ENCODE data around the gene ATF6.

ATF6 gene

GRCh38 chr1:161879261-161879660 is 113.1 kb downstream of the ATF6 start:
- in situ Hi-C loops (cut with HindIII; ENCODE audit: low sequenced_read_pairs), result no loop called here
- DNase-seq (ENCODE audit: low read depth), result no peak
- TF ChIP-seq CTCF (IDR thresholded peaks at IDR 0.05; ENCODE audit: low read depth, low read length, missing control alignments), result no peak
- no peak overlapping the region for H3K4me3 ChIP-seq (ENCODE audit: low read depth, low read length)

- no peak overlapping the region for H3K4me3 ChIP-seq (ENCODE audit: low read depth, low read length)
- no peak for TF ChIP-seq CTCF (IDR thresholded peaks at IDR 0.05; ENCODE audit: low read depth, low read length, missing control alignments)
- in situ Hi-C loops (cut with HindIII; ENCODE audit: low sequenced_read_pairs), result no loop called here
- no peak for DNase-seq (ENCODE audit: low read depth)
Observed at GRCh38 chr1:161884475-161884874, 118.4 kb downstream of the ATF6 start.

GRCh38 chr1:161885003-161885402 is 118.9 kb downstream of the ATF6 start:
- H3K4me3 ChIP-seq (ENCODE audit: low read depth, low read length), result no peak overlapping the region
- TF ChIP-seq CTCF (IDR thresholded peaks at IDR 0.05; ENCODE audit: low read depth, low read length, missing control alignments), result no peak
- peak; percentile 71 for DNase-seq (ENCODE audit: low read depth)
- in situ Hi-C loops (cut with HindIII; ENCODE audit: low sequenced_read_pairs), result no loop called here

DNA sequence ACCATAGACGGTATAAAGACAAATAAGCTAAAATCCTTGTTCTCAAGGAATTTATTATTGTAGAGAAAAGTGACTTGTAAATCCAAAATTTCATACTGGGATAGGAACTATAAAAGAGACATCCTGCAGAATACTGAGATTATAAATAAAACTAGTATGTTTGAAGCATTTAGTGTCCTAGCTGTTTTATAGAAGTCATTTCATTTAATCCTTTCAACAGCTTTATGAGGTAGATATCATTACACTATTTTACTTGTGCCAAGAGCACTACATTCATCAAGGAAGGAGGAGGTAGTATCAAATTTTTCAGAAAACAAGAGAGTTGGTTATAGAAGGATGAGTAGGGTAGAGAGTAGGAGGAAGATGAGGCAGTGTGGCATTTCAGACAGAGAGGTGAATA is 119.6 kb downstream of the ATF6 start:
- in situ Hi-C loops (cut with HindIII; ENCODE audit: low sequenced_read_pairs), result no loop called here
- no peak for TF ChIP-seq CTCF (IDR thresholded peaks at IDR 0.05; ENCODE audit: low read depth, low read length, missing control alignments)

DNA sequence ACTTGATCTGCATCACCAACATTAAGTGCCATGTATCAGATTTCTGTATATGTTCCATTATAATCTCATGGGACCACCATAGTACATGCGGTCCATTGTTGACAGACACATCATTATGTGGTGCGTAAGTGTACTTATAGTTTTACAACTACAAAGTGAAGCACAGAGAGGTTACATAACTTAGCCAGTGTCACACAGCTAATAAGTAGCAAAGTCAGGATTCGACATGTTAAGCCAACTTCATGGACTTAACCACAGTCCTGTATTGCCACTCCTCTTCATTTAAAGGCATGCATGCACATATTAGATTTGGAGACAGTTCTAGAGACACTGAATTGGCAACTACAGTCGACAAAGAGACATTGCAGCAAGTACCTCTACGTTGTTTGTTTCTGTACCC is 120.5 kb downstream of the ATF6 start:
- DNase-seq (ENCODE audit: low read depth), result no peak
- in situ Hi-C loops (cut with HindIII; ENCODE audit: low sequenced_read_pairs), result no loop called here
- no peak overlapping the region for H3K4me3 ChIP-seq (ENCODE audit: low read depth, low read length)
- TF ChIP-seq CTCF (IDR thresholded peaks at IDR 0.05; ENCODE audit: low read depth, low read length, missing control alignments), result no peak

More for the DNA sequence above, 119.6 kb downstream of the ATF6 start:
- H3K4me3 ChIP-seq (ENCODE audit: low read depth, low read length), result no peak overlapping the region
- no peak for DNase-seq (ENCODE audit: low read depth)

DNA sequence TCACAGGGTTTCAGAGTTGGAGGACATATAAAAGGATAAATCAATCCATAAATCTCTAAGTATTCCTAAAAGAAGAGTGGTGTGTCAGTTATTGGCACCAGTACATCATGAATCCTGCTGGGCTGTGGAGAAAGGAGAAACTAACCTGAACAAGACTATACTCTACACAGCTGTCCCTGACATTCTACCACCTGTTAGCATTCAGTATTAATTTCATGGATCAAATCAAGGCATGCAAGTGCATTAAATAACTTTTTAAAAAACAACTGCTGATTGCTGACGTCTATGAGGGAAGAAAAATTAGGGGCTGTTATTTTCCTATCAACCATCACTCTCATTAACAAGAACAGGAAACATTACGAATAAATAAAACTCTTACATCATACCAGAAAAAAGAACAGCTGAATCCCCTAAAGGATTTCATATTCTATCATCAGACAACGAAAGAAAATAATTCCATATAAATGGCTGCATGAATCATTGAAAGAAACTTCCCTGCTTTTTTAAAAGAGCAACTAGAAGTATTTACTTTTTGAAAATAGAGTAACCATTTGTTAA is 121.7 kb downstream of the ATF6 start:
- no peak overlapping the region for H3K4me3 ChIP-seq (ENCODE audit: low read depth, low read length)
- no peak for DNase-seq (ENCODE audit: low read depth)
- in situ Hi-C loops (cut with HindIII; ENCODE audit: low sequenced_read_pairs), result no loop called here
- TF ChIP-seq CTCF (IDR thresholded peaks at IDR 0.05; ENCODE audit: low read depth, low read length, missing control alignments), result no peak

DNA sequence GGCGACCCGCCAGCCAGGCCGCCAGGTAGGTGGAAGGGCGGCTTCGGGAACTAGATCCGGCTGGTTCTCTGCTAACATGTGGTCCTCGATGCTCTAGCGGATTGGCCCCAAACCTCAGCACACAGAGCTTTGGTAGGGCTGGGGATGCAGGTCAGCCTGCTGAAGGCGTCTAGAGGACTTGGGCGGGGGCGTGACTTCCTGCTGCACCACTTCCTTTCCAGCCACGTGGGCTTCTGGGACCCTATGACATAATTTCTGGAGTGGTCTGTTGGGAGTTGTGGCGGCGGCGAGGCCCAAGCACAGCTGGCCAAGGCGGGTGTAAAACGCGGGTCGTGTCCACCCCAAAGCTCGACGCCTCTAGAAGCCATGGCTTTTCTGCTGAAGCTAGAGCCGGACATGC is 124.5 kb downstream of the ATF6 start:
- in situ Hi-C loops (cut with HindIII; ENCODE audit: low sequenced_read_pairs), result no loop called here
- no peak for TF ChIP-seq CTCF (IDR thresholded peaks at IDR 0.05; ENCODE audit: low read depth, low read length, missing control alignments)
- DNase-seq (ENCODE audit: low read depth), result no peak
- no peak overlapping the region for H3K4me3 ChIP-seq (ENCODE audit: low read depth, low read length)
